ENCODE results near the gene PHTF1.

GRCh38 chr1:113683384-113684152 lies 75.7 kb downstream of the PHTF1 start:
- TF ChIP-seq, protein P1, sequence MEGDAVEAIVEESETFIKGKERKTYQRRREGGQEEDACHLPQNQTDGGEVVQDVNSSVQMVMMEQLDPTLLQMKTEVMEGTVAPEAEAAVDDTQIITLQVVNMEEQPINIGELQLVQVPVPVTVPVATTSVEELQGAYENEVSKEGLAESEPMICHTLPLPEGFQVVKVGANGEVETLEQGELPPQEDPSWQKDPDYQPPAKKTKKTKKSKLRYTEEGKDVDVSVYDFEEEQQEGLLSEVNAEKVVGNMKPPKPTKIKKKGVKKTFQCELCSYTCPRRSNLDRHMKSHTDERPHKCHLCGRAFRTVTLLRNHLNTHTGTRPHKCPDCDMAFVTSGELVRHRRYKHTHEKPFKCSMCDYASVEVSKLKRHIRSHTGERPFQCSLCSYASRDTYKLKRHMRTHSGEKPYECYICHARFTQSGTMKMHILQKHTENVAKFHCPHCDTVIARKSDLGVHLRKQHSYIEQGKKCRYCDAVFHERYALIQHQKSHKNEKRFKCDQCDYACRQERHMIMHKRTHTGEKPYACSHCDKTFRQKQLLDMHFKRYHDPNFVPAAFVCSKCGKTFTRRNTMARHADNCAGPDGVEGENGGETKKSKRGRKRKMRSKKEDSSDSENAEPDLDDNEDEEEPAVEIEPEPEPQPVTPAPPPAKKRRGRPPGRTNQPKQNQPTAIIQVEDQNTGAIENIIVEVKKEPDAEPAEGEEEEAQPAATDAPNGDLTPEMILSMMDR (IDR thresholded peaks at IDR 0.05): no peak
- TF ChIP-seq EZH2 (IDR thresholded peaks at IDR 0.05; ENCODE audit: borderline replicate concordance, insufficient read depth, low read depth, low read length, poor library complexity, severe bottlenecking): no peak
